ENCODE data around the gene ADRA1B.
"Not testable (repeated sequence)": the region's sequence is repeated elsewhere in the genome, so short reads cannot be mapped to it uniquely, and the experiment has no call there.

The ADRA1B gene

DNA sequence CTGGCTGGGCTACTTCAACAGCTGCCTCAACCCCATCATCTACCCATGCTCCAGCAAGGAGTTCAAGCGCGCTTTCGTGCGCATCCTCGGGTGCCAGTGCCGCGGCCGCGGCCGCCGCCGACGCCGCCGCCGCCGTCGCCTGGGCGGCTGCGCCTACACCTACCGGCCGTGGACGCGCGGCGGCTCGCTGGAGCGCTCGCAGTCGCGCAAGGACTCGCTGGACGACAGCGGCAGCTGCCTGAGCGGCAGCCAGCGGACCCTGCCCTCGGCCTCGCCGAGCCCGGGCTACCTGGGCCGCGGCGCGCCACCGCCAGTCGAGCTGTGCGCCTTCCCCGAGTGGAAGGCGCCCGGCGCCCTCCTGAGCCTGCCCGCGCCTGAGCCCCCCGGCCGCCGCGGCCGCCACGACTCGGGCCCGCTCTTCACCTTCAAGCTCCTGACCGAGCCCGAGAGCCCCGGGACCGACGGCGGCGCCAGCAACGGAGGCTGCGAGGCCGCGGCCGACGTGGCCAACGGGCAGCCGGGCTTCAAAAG lies 55.7 kb downstream of the ADRA1B start:
- DNase-seq: peak; percentile 29

DNA sequence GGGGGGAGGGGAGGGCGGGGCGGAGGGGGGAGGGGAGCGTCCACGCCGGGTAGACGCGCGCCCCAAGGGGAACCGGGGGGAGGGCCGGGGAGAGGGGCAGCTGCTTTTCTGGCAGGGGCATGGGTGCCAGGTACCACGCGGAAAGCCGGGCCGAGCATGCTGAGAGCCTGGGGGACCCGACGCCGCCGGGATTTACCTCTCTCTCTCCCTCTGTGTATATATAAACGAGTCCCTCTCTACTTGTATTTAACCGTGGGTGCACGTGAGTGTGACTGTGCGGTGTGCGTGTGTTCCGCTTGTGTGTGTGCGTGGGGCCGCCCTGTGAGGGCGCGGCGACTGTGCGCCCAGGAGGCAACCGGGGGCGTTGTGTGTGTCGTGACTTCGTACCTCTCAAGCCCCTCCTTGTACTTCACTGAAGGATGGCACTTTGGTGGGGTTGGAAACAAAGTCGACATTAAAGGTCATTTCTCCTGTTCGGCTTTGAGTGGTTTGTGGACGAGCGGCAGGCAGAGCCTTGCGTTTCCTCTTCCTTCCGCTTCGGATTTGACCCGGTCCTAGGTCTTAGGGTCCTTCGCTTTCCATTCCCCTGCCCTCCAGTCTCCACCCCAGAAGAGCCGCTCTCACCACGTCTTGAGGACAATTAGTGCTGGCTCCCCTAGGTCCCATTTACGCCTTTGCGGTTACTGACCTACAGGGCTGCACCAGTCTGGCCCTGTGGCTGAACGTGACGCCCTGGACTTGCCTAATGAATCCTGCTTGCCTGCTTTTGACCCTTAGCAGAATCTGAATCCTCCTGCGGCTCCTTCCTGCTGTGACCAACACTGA lies 56.5 kb downstream of the ADRA1B start:
- DNase-seq: no peak

GRCh38 chr5:159975462-159976019 lies 59.3 kb downstream of the ADRA1B start:
- DNase-seq: no peak

DNA sequence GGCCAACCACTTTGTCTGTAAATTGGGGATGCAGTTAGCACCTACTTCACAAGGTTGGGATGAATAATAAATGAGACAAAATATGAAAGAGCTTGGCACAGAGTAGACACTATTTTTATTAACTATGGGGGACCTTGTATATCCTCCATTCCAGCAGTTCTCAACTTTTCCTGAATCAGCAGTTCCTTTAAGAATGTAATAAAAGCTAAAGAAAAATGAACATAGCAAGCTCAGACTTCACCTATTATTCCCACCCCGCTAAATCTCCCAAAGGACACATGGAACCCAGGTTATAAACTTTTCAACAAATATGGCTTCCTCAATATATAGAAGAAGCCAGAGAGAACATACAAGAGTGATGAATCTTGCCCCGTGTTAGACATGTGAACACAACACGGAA lies 60.6 kb downstream of the ADRA1B start:
- no peak for DNase-seq

DNA sequence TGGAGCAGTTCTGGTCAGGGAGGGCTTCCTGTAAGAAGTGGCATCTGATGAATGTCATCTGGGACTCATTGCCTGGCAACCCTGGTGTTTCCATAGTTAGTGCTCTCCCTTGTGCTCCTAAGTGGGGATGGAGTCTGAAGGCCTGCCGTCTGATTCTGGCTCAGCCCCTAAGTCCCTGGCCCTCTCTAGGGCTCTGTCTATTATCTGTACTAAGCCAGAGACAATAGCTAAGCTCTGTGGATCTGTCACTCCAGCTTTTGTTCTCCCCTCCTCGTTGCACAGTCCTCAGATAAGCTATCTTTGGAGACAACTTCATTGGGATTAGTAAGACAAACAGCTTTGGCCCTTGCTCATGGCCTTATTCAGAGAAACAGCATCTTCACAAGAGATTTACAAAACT lies 62.1 kb downstream of the ADRA1B start:
- DNase-seq: no peak

DNA sequence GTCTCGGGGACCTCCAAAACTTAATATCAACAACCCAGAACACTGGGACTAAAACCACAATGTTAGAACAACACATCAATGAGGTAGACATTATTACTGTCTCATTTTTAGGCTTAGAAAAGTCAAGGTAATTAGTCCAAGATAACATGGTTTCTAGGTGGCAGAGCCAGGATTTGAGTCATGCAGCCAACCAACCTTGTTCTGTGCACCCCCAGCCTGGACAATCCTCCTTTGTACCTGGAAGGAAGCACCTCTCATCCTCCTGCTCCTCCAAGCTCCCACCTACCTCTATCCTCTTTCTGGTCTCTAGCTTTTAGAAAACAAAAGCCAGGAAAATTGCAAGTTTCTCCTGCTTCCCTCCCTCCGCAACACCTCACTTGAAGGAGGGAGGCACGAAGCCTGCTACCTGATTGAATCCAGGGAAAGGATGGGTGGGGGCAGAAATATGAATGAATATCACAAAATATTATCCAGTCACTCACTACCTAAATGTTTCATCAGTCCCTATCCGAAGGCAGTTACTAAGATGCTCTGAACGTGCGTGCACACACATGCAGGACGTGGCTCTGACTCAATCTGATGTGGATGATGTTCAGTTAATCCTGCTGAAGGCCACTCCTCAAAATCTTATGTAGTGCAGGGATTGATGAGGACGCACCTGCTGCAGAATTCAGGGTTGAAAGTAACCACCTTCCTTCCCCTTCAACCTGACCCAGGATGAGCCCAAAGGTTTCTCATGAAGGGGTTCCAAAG lies 66.3 kb downstream of the ADRA1B start:
- no peak for DNase-seq

DNA sequence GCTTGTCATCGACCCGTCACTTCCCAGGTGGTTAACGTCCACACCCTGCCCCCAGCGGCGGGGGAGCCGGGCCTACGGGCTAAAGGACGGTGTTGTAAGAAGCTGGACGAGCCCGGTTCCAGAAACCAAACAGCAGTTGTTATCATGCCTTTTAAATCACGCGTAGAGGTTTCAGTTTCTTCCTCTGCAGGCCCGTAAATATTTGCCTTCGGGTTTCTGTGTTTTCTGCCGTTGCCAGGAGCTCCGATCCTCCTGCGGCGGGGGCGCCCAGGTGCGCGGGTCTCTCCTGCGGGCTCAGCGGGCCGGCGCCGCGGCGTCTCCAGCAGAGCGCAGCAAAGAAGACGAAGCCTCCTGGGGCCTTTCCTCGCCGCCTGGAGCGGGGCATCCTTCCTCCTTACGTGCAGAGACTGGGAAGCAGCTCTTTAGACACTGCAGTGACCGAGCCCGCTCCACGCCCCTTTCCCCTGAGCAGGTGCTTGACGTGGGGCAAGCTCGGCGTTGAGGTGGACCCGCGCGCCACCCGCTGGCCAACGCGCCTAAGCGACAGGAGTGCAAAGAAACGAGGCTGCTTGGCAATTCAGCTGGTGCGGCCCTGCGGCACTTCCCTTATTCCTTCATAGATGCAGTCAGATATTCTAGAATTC lies 70.9 kb downstream of the ADRA1B start:
- DNase-seq: peak; percentile 71

DNA sequence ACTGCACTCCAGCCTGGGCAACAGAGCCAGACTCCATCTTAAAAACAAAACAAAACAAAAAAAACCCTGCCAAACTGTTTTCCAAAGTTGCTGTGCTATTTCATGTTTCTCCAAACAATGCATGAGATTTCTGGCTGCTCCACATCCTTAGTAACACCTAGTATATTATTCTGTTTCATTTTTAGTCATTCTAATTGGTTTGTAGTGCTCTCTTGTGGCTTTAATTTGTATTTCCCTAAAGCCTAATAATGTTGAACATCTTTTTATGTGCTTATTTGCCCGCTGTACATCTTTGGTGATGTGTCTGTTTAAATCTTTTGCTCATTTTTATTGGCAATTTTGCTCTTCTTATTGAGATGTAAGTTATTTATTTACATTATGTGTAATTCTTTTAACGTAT lies 74.2 kb downstream of the ADRA1B start:
- DNase-seq: no peak

DNA sequence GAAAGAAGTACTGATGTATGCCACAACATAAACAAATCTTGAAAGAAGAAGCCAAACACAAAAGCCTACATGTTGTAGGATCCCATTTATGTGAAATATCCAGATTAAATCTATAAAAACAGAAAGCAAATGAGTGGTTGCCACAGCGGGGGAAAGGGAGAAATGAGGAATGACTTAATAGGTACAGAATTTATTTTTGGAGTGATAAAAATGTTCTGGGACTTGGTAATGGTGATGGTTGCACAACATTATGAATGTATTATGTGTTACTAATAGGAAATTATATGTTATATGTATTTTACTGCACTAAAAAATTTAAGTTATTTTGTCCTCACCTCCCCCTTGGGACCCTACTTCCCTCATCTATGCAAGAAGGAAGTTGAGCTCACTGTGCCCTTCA lies 76.3 kb downstream of the ADRA1B start:
- no peak for DNase-seq

DNA sequence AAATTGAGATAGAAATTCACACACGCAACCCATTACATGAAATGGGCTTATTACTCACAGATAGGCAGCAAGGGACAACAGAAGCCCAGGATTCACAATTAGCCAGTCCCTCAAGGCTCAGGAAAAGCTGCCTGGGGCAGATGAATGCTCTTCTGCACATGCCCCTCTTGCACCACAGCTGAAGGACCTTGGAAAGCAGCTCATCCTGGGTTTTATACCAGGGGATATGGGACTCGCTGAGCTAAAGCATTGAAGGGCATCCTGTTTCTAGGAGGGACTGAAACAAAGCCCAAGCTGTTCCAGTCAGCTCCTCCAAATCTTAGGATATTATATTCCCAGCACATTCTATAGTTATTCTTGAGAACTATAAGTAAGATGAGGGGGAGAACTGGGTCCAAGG lies 76.9 kb downstream of the ADRA1B start:
- no peak for DNase-seq

GRCh38 chr5:159995907-159996306 lies 79.6 kb downstream of the ADRA1B start:
- no peak for DNase-seq

- DNase-seq: peak; percentile 43
Measured at GRCh38 chr5:160001457-160001856, 85.2 kb downstream of the ADRA1B start.

DNA sequence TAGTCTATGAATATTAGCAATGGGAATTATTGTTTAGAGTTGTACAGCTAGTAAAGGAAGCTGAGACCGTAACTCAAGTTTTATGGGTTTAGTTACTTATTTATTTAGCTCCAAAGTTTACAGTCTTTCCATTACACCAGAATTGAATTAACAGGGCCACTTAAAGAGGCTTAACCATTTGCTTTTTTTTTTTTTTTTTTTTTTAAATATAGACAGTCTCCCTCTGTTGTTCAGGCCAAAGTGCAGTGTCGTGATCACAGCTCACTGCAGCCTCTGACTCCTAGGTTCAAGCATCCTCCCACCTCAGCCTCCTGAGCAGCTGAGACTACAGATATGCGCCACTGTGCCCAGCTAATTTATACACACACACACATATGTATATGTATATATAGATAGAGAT lies 91.2 kb downstream of the ADRA1B start:
- DNase-seq: no peak

- not testable (repeated sequence) for DNase-seq
Measured at GRCh38 chr5:160008529-160008876, 92.2 kb downstream of the ADRA1B start.

DNA sequence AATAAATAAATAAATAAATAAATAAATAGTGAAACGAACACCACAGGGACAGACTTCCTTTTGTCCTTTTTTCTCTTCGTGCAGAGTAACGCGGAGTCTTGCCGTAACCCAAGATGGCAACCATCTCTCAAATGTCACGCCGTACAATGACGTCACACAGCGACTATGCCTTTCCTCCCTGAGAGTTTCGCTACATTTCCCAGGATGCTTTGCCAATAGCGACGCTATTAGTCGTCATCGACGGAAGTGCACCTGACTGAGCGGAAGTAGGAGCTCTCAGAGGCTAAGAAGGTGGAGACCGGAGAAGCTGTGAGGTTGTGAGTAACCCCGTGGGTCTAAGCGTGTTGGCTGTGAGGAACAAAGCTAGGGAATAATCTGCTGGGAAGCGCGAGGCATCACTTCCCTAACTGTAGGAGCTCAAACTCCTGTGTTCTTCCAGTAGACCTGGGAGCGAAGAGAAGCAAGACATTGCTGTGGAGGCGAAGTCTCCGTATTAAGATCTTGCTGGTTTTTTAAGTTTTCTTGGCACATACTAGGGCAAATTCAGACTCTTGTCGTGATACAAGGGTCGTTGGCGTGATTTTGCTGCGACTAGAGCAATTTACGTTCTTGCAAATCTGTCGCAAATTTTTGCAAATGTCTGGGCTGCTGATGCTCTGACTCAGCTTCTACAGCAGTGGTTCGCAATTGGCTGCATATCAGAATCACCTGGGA lies 92.8 kb downstream of the ADRA1B start, which contains the start of gene TTC1:
Gene TTC1 (plus strand): TSS at position 263 of the 714 bp plus-strand sequence. CDS start 1,390 bp downstream, outside the sequence.
- peak; percentile 90 for DNase-seq

DNA sequence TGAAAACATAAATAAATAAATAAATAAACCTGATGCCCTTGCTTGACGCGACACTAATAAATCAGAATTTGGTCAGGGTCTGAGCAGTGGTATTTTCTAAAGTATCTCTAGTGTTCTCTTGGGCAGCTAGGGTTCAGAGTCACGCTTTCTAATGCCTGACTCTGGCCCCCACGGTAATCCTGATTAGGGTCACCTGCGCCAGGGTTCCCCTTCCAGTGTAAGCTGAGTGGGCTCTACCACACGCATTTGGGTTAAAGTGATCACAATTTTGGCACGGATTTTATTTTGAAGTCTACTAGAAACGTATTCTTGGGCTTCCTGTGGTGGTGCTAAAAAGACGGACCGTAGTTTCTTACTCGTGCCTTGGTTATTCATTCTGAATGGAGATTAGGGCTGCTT lies 93.3 kb downstream of the ADRA1B start:
- DNase-seq: no peak

- DNase-seq: no peak
Measured at GRCh38 chr5:160011471-160011870, 95.2 kb downstream of the ADRA1B start.

GRCh38 chr5:160014197-160014596 lies 97.9 kb downstream of the ADRA1B start:
- not testable (repeated sequence) for DNase-seq

- no peak for DNase-seq
Measured at GRCh38 chr5:160018945-160019625, 102.8 kb downstream of the ADRA1B start.

DNA sequence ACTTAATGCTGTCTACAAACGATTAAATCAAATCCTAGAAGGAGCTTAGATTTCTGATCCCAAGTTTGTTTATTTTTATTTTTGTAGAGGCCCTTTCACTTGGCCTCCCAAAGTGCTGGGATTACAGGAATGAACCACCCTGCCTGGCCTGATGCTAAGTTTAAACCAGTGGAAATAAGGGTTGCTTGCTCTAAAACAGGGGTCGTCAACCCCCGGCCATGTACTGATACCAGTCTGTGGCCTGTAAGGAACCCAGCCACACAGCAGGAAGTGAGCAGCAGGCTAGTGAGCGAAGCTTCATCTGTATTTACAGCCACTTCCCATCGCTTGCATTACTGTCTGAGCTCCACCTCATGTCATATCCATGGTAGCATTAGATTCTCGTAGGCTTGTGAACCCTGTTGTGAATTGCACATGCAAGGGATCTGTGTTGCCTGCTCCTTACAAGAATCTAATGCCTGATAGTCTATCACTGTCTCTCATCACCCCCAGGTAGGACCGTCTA lies 104.0 kb downstream of the ADRA1B start:
- no peak for DNase-seq

DNA sequence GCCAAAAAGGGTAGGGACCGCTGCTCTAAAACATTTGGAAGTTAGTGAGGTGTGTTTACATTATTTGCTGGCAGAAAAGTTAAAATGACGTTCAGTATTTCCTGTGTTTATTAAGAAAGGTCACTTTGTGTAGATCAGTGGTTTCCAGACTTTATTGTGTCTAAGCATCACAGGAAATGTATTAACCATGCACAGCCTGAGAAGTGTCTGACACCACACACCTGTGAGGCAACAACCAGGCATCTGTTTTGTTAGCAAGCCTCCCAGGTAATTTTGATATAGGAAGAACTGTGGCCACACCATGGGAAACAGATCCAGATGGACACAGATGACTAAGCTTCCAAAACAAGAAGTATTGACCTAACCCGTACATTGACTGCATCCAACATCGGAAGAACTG lies 104.7 kb downstream of the ADRA1B start:
- no peak for DNase-seq

Measured in NCI-H1105 treated with DMSO at 0.1 percent for 48 hours (cell line).